ENCODE measurements around the gene FANCI. TPM values are rescaled to one million over a fixed set of nuclear protein-coding genes. Genes with fewer than 3 reads are reported as not detected.
"Not testable (repeated sequence)": the region's sequence is repeated elsewhere in the genome, so short reads cannot be mapped to it uniquely, and the experiment has no call there.

The FANCI gene
- total and polyA plus RNA-seq, 9 donors, result 12.7 to 23.5 (median 19.0) TPM

DNA sequence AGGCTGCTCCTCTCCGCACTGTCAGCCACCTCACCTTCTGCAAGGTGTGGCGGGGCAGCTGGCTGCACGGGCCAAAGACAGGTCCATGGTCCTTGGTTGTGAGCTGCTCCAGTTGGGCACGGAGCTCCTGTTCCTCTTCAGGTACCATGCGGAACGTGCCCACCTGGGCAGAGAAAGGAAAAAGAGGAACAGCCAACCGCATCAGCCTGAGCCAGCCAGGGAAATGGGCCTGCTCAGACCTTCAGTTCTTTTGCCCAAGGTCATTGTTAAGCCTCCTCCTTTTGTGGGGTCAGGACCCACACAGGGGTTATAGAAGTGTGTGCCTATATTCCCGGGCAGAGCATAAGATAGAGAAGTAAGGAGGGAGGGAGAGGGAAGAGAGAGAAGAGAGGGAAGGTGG, 25.2 kb upstream of the FANCI start:
- no peak overlapping the region for H3K4me3 ChIP-seq (ENCODE audit: low read length)
- no peaks in the 10 kb centered on the region for H3K4me1 ChIP-seq (ENCODE audit: control insufficient read depth, insufficient read depth, low read length)
- no peak for DNase-seq
- peaks cover 2% of the 10 kb centered on the region for H3K27me3 ChIP-seq (ENCODE audit: control insufficient read depth, insufficient read depth, low read length)
- H3K36me3 ChIP-seq (ENCODE audit: control insufficient read depth, insufficient read depth, low read length), result no peaks in the 10 kb centered on the region
- no peaks in the 10 kb centered on the region for H3K9me3 ChIP-seq (replicated peaks; ENCODE audit: control insufficient read depth, low read depth, low read length)
- no peak overlapping the region for H3K27ac ChIP-seq (ENCODE audit: low read length)
- WGBS (ENCODE audit: insufficient coverage), result 89% methylated on average over 6 of the region's 8 CpGs

DNA sequence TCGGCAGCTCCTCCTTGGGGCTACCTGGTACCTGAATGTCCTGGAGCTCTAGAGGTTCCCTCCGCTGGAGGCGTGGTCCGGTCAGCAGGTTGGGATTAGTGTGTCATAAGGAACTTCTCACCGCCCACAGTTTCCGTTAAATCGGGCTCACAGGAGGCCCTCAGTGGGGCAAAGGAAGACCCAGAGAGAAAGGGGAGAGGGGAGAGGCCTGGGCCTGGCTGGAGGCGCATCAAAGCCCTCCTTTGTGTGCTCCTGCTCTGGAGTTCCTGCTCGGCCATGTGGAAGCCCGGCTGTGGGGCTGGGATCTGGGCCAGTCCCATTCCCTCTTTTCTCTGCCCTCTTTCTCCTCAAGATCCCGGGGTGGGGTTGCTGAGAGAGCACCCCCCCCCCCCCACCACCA, 22.2 kb upstream of the FANCI start, which contains the start of gene RLBP1:
RLBP1 (minus strand) TSS at position 37 of the 400 bp plus-strand sequence. CDS start 2,604 bp downstream, outside the sequence.
- Histone ChIP-seq H3K27me3 (ENCODE audit: control insufficient read depth, insufficient read depth, low read length) (peaks cover 2% of the 10 kb centered on the region), H3K9me3 (replicated peaks; ENCODE audit: control insufficient read depth, low read depth, low read length) (no peaks in the 10 kb centered on the region), H3K4me3 (ENCODE audit: low read length) (no peak within 1 kb of the TSS), H3K27ac (ENCODE audit: low read length) (no peak within 1 kb of the TSS), H3K4me1 (ENCODE audit: control insufficient read depth, insufficient read depth, low read length) (no peaks in the 10 kb centered on the region), H3K36me3 (ENCODE audit: control insufficient read depth, insufficient read depth, low read length) (no peaks in the 10 kb centered on the region)
- WGBS (ENCODE audit: insufficient coverage), result 45% methylated on average over 5 of the region's 11 CpGs
- no peak for DNase-seq

DNA sequence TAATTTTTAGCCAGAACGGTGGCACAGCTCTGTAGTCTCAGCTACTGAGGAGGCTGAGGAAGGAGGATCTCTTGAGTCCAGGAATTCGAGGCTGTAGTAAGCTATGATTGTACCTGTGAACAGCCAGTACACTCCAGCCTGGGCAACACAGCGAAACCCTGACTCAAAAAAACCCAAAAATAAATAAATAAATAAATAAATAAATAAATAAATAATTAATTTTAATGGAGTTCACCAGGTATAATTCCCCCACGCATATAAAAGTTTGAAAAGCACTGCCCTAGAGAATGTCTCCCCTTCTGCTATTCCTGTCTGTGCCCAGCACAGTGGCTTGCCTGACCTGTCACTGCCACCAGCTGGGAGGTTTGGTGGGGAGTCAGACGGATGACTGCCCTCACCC, 18.2 kb upstream of the FANCI start:
- WGBS (ENCODE audit: insufficient coverage), result no CpG with 5 or more reads among the region's 5 CpGs
- Histone ChIP-seq H3K4me1 (ENCODE audit: control insufficient read depth, insufficient read depth, low read length) (no peaks in the 10 kb centered on the region), H3K4me3 (ENCODE audit: low read length) (no peak overlapping the region), H3K27me3 (ENCODE audit: control insufficient read depth, insufficient read depth, low read length) (peaks cover 4% of the 10 kb centered on the region), H3K9me3 (replicated peaks; ENCODE audit: control insufficient read depth, low read depth, low read length) (no peaks in the 10 kb centered on the region), H3K36me3 (ENCODE audit: control insufficient read depth, insufficient read depth, low read length) (no peaks in the 10 kb centered on the region), H3K27ac (ENCODE audit: low read length) (no peak overlapping the region)
- no peak for DNase-seq

DNA sequence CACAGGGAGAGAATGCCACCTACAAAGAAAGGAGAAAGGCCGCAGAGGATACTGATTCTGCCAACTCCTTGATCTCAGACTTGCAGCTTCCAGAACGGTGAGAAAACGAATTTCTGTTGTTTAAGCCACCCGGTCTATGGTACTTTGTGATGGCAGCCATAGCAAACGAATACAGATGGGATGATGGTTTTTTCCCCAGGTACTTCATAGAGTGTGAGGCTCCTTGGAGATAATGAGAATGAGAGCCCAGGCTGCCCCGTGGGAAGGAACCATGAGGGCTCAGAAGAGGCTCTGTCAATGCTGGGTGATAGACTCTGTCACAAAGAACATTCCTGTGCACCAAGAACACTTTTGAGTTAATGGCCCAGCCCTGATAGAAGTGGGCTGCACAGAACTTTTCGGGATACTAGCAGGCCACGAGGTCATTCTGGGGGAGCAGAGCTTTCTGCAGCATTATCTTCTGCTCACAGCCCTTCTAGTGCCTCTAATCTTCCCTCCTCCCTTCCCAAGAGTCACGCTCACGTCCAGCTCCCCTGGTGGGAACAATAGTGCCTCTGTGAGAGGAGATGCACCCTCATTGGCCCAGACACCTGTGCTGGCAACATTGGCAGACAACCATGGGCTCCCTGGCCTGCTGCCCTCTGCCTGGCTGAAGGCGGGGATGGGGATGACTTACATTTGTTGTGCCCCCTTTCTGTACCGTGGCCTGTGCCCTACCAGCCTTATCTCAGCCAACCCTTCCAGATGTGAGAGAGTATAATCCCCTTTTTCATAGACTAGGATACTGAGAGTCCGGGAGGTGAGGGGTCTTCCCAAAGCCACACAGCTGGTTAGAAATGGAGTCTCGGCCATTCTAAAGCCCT, 17.2 kb upstream of the FANCI start:
- Histone ChIP-seq H3K36me3 (ENCODE audit: control insufficient read depth, insufficient read depth, low read length) (no peaks in the 10 kb centered on the region), H3K27me3 (ENCODE audit: control insufficient read depth, insufficient read depth, low read length) (peaks cover 4% of the 10 kb centered on the region), H3K4me3 (ENCODE audit: low read length) (no peak overlapping the region), H3K9me3 (replicated peaks; ENCODE audit: control insufficient read depth, low read depth, low read length) (no peaks in the 10 kb centered on the region), H3K4me1 (ENCODE audit: control insufficient read depth, insufficient read depth, low read length) (no peaks in the 10 kb centered on the region), H3K27ac (ENCODE audit: low read length) (no peak overlapping the region)
- WGBS (ENCODE audit: insufficient coverage), result 90% methylated on average over 8 of the region's 14 CpGs
- no peak for DNase-seq

DNA sequence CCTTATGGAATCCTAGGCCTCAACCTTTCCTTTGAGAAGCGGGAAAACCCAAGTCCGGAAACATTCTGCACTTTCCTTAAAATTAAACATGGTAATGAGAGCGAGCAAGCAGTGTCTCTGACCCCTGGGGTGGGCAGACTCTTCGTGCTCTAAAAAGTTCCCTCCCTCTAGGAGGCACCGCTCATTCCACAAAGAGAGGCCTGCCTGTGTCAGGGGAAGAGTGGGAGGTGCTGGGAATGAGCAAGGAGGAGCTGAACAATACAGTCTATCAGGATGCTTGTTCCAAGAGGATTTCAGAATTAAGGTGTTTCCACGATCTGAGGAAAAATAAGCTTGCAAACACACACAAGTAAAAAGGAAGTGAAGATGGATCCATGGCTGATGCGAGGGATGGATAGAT, 16.4 kb upstream of the FANCI start:
- Histone ChIP-seq H3K9me3 (replicated peaks; ENCODE audit: control insufficient read depth, low read depth, low read length) (no peaks in the 10 kb centered on the region), H3K36me3 (ENCODE audit: control insufficient read depth, insufficient read depth, low read length) (no peaks in the 10 kb centered on the region), H3K4me1 (ENCODE audit: control insufficient read depth, insufficient read depth, low read length) (no peaks in the 10 kb centered on the region), H3K27ac (ENCODE audit: low read length) (no peak overlapping the region), H3K27me3 (ENCODE audit: control insufficient read depth, insufficient read depth, low read length) (peaks cover 2% of the 10 kb centered on the region), H3K4me3 (ENCODE audit: low read length) (no peak overlapping the region)
- 100% methylated on average over 1 of the region's 7 CpGs for WGBS (ENCODE audit: insufficient coverage)
- DNase-seq, result no peak

DNA sequence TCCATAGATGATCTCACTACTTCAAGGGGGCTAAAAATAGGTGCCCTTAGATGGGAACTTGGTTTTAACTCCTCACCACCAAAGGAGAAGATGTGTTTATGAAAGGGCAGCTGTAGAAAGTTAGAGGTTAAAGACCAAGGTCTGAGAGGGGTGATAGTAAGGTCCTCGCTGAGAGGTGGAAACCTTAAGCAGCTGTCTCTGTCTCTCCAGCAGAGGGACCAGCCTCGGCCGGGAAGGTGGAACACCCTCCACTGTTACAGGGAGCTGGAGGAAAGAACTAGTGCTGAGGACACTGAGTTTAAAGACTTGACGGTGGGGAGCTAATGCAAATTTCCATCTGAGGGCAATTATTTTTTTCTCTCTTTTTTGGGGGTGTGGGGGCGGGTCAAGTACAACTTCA, 13.5 kb upstream of the FANCI start:
- no peaks in the 10 kb centered on the region for H3K9me3 ChIP-seq (replicated peaks; ENCODE audit: control insufficient read depth, low read depth, low read length)

DNA sequence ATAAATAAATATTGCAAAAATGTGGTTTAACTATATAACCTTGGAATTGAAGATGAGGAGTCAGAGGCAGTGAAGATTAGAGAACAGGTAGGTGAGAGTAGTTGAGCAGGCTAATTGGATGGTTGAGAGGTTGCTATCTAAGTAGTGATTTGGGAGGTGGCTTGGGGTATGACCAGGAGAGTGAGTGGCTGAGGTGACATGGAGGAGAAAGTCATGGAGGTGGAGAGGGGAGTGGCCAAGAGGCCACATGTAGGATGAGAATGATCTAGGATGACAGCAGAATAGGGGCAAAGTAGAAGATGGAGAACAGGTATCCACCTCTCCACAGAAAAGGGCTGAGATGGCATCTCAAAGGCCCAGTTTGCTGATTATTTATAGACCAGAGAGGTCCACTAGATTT, 11.9 kb upstream of the FANCI start:
- Histone ChIP-seq H3K36me3 (ENCODE audit: control insufficient read depth, insufficient read depth, low read length) (no peaks in the 10 kb centered on the region), H3K9me3 (replicated peaks; ENCODE audit: control insufficient read depth, low read depth, low read length) (no peaks in the 10 kb centered on the region), H3K27me3 (ENCODE audit: control insufficient read depth, insufficient read depth, low read length) (peaks cover 2% of the 10 kb centered on the region), H3K4me1 (ENCODE audit: control insufficient read depth, insufficient read depth, low read length) (no peaks in the 10 kb centered on the region), H3K27ac (ENCODE audit: low read length) (no peak overlapping the region), H3K4me3 (ENCODE audit: low read length) (no peak overlapping the region)
- no peak for DNase-seq

More for the DNA sequence above, 13.5 kb upstream of the FANCI start:
- H3K4me3 ChIP-seq (ENCODE audit: low read length), result no peak overlapping the region
- no peak for DNase-seq
- WGBS (ENCODE audit: insufficient coverage), result 40% methylated on average over 2 of the region's 5 CpGs
- H3K36me3 ChIP-seq (ENCODE audit: control insufficient read depth, insufficient read depth, low read length), result no peaks in the 10 kb centered on the region
- no peak overlapping the region for H3K27ac ChIP-seq (ENCODE audit: low read length)
- peaks cover 2% of the 10 kb centered on the region for H3K27me3 ChIP-seq (ENCODE audit: control insufficient read depth, insufficient read depth, low read length)
- no peaks in the 10 kb centered on the region for H3K4me1 ChIP-seq (ENCODE audit: control insufficient read depth, insufficient read depth, low read length)

DNA sequence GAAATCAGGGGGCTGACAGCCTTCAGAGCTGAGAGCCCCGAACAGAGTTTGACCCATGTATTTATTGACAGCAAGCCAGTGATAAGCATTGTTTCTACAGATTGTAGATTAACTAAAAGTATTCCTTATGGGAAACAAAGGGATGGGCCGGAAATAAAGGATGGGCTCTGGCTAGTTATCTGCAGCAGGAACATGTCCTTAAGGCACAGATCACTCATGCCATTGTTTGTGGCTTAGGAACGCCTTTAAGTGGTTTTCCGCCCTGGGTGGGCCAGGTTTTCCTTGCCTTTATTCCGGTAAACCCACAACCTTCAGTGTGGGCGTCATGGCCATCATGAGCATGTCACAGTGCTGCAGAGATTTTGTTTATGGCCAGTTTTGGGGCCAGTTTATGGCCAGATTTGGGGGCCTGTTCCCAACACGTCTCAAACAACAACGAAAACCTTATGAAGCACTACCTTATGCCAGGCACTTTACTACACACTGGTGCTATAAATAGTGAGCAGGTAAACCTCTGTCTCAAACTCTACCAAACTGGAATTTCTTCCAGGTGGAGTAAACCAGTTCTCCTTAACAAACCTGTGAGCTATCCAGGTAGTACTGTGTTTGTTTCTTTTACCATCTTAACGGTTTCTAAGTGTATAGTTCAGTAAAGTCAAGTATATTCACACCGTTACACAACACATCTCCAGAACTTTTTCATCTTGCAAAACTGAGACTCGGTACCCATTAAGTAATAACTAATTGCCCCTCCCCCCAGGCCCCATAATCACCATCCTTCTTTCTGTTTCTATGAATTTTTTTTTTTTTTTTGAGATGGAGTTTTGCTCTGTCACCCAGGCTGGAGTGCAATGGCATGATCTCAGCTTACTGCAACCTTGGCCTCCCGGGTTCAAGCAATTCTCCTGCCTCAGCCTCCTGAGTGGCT, 3.6 kb upstream of the FANCI start:
- 76% methylated on average over 6 of the region's 12 CpGs for WGBS (ENCODE audit: insufficient coverage)
- not testable (repeated sequence) for H3K36me3 ChIP-seq (ENCODE audit: control insufficient read depth, insufficient read depth, low read length); H3K9me3 ChIP-seq (replicated peaks; ENCODE audit: control insufficient read depth, low read depth, low read length); DNase-seq; H3K4me3 ChIP-seq (ENCODE audit: low read length); H3K27ac ChIP-seq (ENCODE audit: low read length); H3K27me3 ChIP-seq (ENCODE audit: control insufficient read depth, insufficient read depth, low read length)
- peaks cover 13% of the 10 kb centered on the region for H3K4me1 ChIP-seq (ENCODE audit: control insufficient read depth, insufficient read depth, low read length)

DNA sequence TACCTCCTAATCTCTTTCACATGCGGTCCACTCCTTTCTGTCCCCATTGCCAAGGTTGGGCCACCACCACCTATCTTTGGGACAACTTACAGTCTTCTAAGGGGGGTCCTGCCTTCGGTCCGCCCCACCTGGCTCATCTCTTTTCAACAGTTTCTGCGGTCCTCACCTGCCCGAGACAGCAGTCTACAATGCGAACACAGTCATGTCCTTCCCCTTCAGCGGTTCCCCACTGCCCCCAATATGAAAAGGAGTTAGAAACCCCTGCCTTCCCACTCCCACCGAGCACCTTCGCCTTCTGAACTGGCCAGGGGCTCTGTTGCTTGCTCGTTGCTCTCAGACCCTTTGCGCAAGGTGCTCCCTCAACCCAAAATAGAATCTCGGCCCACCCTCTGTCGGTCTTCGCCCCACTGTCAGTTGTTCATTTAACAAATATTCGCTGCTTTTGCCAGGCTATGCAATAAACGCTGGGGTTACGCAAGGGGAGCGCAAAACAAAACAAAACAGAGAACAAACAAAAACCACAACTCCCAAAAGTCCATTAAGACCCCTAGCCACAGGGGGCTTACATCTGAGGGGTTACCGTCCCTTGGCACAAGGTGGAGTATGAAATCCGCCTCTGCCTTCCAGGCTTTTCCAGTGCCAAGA, 611 bp upstream of the FANCI start:
- Histone ChIP-seq H3K4me3 (ENCODE audit: low read length) (peak overlapping the region; percentile 66), H3K9me3 (replicated peaks; ENCODE audit: control insufficient read depth, low read depth, low read length) (no peaks in the 10 kb centered on the region), H3K36me3 (ENCODE audit: control insufficient read depth, insufficient read depth, low read length) (no peaks in the 10 kb centered on the region), H3K4me1 (ENCODE audit: control insufficient read depth, insufficient read depth, low read length) (peaks cover 13% of the 10 kb centered on the region), H3K27me3 (ENCODE audit: control insufficient read depth, insufficient read depth, low read length) (peaks cover 2% of the 10 kb centered on the region), H3K27ac (ENCODE audit: low read length) (no peak overlapping the region)
- WGBS (ENCODE audit: insufficient coverage), result 31% methylated on average over 19 of the region's 20 CpGs
- peak; percentile 56 for DNase-seq

DNA sequence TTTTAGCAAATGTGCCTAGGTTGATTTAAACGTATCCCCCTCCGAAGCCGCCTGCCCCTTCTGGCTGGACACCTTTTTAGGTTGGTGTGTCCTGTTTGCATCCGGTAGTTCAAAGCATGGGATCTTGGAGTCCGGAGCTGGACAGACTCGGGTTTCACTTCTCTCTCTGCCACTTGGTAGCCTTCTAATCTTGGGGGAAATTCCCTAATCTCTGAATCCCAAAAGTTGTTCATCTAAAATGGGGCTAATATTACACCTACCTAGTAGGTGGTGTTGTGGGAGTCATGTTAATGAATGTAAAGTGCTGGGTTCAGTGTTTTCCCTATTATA, 760 bp downstream of the FANCI start:
- no peak overlapping the region for H3K27ac ChIP-seq (ENCODE audit: low read length)
- peaks cover 13% of the 10 kb centered on the region for H3K4me1 ChIP-seq (ENCODE audit: control insufficient read depth, insufficient read depth, low read length)
- H3K9me3 ChIP-seq (replicated peaks; ENCODE audit: control insufficient read depth, low read depth, low read length), result no peaks in the 10 kb centered on the region
- DNase-seq, result no peak
- H3K27me3 ChIP-seq (ENCODE audit: control insufficient read depth, insufficient read depth, low read length), result no peaks in the 10 kb centered on the region
- no peaks in the 10 kb centered on the region for H3K36me3 ChIP-seq (ENCODE audit: control insufficient read depth, insufficient read depth, low read length)
- WGBS (ENCODE audit: insufficient coverage), result 0% methylated on average over 3 of the region's 6 CpGs
- H3K4me3 ChIP-seq (ENCODE audit: low read length), result peak overlapping the region; percentile 66
